HG02970 (cell line): Measurements from ENCODE around the gene CMC2.

Experiments used
- ATAC-seq: cut with Tn5 transposase; IDR thresholded peaks from one replicate; pipeline ENCODE4 v1.9.1; 2021; ENCODE audit warnings: mild to moderate bottlenecking, moderate library complexity, moderate number of reproducible peaks; ENCODE audit not compliant: unreplicated experiment, low FRiP score

Gene CMC2

GRCh38 chr16:80938004-80938878, 68.4 kb downstream of the CMC2 start:
- ATAC-seq = no peak

GRCh38 chr16:80936410-80936809, 70.3 kb downstream of the CMC2 start:
- no peak for ATAC-seq

GRCh38 chr16:80935691-80936090, 71.0 kb downstream of the CMC2 start:
- ATAC-seq = no peak

- no peak for ATAC-seq
Observed at GRCh38 chr16:80932708-80933095, 74.0 kb downstream of the CMC2 start.

GRCh38 chr16:80931801-80932707, 74.6 kb downstream of the CMC2 start:
- no peak for ATAC-seq

- ATAC-seq = no peak
Observed at GRCh38 chr16:80924372-80924978, 82.2 kb downstream of the CMC2 start.

GRCh38 chr16:80923356-80923755, 83.3 kb downstream of the CMC2 start:
- ATAC-seq = no peak
